CD4-positive, CD25-positive, alpha-beta regulatory T cell (primary cell): ENCODE results near the gene CST4. TPM values are rescaled to one million over a fixed set of nuclear protein-coding genes. Genes with fewer than 3 reads are reported as not detected.
"Not testable (repeated sequence)": the region's sequence is repeated elsewhere in the genome, so short reads cannot be mapped to it uniquely, and the experiment has no call there.

ENCODE experiments used
- ATAC-seq, 2 donors: fragments of 150-1000 bp; cut with Tn5 transposase; one replicate each; pipeline ENCODE4 v1.10.0; 2021; ENCODE audit warnings: low read depth in 2 of 2, moderate number of reproducible peaks in 2 of 2, moderate library complexity in 1 of 2
- DNase-seq, 3 donors: peaks; one replicate each; pipeline versions ENCODE4 v3.0.0 to v3.0.0-alpha.2; 2012 to 2022; ENCODE audit warnings: mixed read lengths in 1 of 3
- H3K27ac ChIP-seq: one replicate; pipeline ENCODE4 v1.7.0; 2013; ENCODE audit warnings: mild to moderate bottlenecking, low read length; ENCODE audit not compliant: insufficient read depth, poor library complexity, severe bottlenecking
- H3K27me3 ChIP-seq: one replicate; pipeline ENCODE4 v1.7.0; 2013; ENCODE audit warnings: low read length; ENCODE audit not compliant: control insufficient read depth, insufficient read depth
- H3K36me3 ChIP-seq: one replicate; pipeline ENCODE4 v1.7.0; 2013; ENCODE audit warnings: mild to moderate bottlenecking, low read length, moderate library complexity; ENCODE audit not compliant: control insufficient read depth, insufficient read depth
- H3K4me1 ChIP-seq: 2 replicates; pipeline ENCODE4 v1.7.0; 2013; ENCODE audit warnings: mild to moderate bottlenecking, low read length; ENCODE audit not compliant: insufficient read depth, control insufficient read depth, poor library complexity, severe bottlenecking
- H3K4me3 ChIP-seq: one replicate; pipeline ENCODE4 v1.7.0; 2013; ENCODE audit warnings: low read depth, mild to moderate bottlenecking, low read length, moderate library complexity
- H3K9me3 ChIP-seq, 2 experiments: 1 replicate in 1 of 2; 2 replicates in 1 of 2; pipeline ENCODE4 v1.7.0; 2013; ENCODE audit warnings: low read length in 2 of 2, mild to moderate bottlenecking in 1 of 2, moderate library complexity in 1 of 2; ENCODE audit not compliant: control insufficient read depth in 2 of 2
- H3K27ac Mint-ChIP-seq, 3 donors: one replicate each; pipeline ENCODE4 v1.8.0; 2020 to 2022; ENCODE audit warnings: mild to moderate bottlenecking in 3 of 3, mixed read lengths in 3 of 3, moderate library complexity in 2 of 3
- H3K27me3 Mint-ChIP-seq: one replicate; pipeline ENCODE4 v1.8.0; 2022; ENCODE audit warnings: mild to moderate bottlenecking, mixed read lengths
- H3K36me3 Mint-ChIP-seq: one replicate; pipeline ENCODE4 v1.8.0; 2020; ENCODE audit warnings: mixed read lengths
- H3K4me1 Mint-ChIP-seq, 4 donors: one replicate each; pipeline ENCODE4 v1.8.0; 2020 to 2022; ENCODE audit warnings: mixed read lengths in 4 of 4, mild to moderate bottlenecking in 1 of 4
- H3K4me3 Mint-ChIP-seq, 4 donors: one replicate each; pipeline ENCODE4 v1.8.0; 2020 to 2022; ENCODE audit warnings: mild to moderate bottlenecking in 4 of 4, mixed read lengths in 4 of 4, moderate library complexity in 3 of 4
- H3K9me3 Mint-ChIP-seq, 7 donors: one replicate each; pipeline ENCODE4 v1.8.0; 2020 to 2022; ENCODE audit warnings: mixed read lengths in 7 of 7, mild to moderate bottlenecking in 3 of 7, moderate library complexity in 2 of 7
- polyA plus RNA-seq, 4 donors: library from polyadenylated mRNA; unstranded; fragments of 300-500 nt; fragmentation: Illumina TruSeq; gene quantifications; one replicate each; pipeline ENCODE4 v1.2.3, GENCODE V29; 2021
- total RNA-seq: library from RNA; stranded (reverse); gene quantifications from one replicate; pipeline ENCODE4 v1.2.3, GENCODE V29; 2022

Gene CST4
- total and polyA plus RNA-seq, 5 donors from 2014 or later: not detected

- no peaks in the 10 kb centered on the region for H3K9me3 Mint-ChIP-seq
- H3K4me3 ChIP-seq: no peak overlapping the region
- ATAC-seq (no peak), DNase-seq (no peak)
- no peaks in the 10 kb centered on the region for H3K27me3 Mint-ChIP-seq
- no peak overlapping the region for H3K27ac Mint-ChIP-seq
- H3K27me3 ChIP-seq: no peaks in the 10 kb centered on the region
- no peaks in the 10 kb centered on the region for H3K36me3 ChIP-seq
- H3K4me3 Mint-ChIP-seq: no peak overlapping the region
- no peaks in the 10 kb centered on the region for H3K36me3 Mint-ChIP-seq
- H3K4me1 ChIP-seq: no peaks in the 10 kb centered on the region
- H3K4me1 Mint-ChIP-seq: no peaks in the 10 kb centered on the region
- no peak overlapping the region for H3K27ac ChIP-seq
- no peaks in the 10 kb centered on the region for H3K9me3 ChIP-seq
Measured at GRCh38 chr20:23666698-23667097, 22.1 kb downstream of the CST4 start.

- Histone ChIP-seq H3K36me3 (no peaks in the 10 kb centered on the region), H3K9me3 (no peaks in the 10 kb centered on the region), H3K27me3 (no peaks in the 10 kb centered on the region), H3K27ac (no peak overlapping the region), H3K4me1 (no peaks in the 10 kb centered on the region), H3K4me3 (no peak overlapping the region)
- Mint-ChIP-seq H3K36me3 (no peaks in the 10 kb centered on the region), H3K27me3 (no peaks in the 10 kb centered on the region), H3K27ac (no peak overlapping the region), H3K4me3 (no peak overlapping the region), H3K9me3 (no peaks in the 10 kb centered on the region), H3K4me1 (no peaks in the 10 kb centered on the region)
- DNase-seq (no peak), ATAC-seq (no peak)
Measured at GRCh38 chr20:23666189-23666588, 22.6 kb downstream of the CST4 start.

- Mint-ChIP-seq H3K9me3 (no peaks in the 10 kb centered on the region), H3K36me3 (no peaks in the 10 kb centered on the region)
- no peaks in the 10 kb centered on the region for H3K9me3 ChIP-seq
Measured at GRCh38 chr20:23664954-23665353, 23.9 kb downstream of the CST4 start.

GRCh38 chr20:23664046-23664445, 24.8 kb downstream of the CST4 start:
- H3K27me3 Mint-ChIP-seq, H3K9me3 Mint-ChIP-seq, ATAC-seq, H3K4me3 ChIP-seq, H3K4me1 ChIP-seq, H3K36me3 Mint-ChIP-seq, H3K4me3 Mint-ChIP-seq, H3K9me3 ChIP-seq, H3K27me3 ChIP-seq, H3K27ac Mint-ChIP-seq, H3K36me3 ChIP-seq, H3K4me1 Mint-ChIP-seq, H3K27ac ChIP-seq, DNase-seq: not testable (repeated sequence)

More at GRCh38 chr20:23664954-23665353, 23.9 kb downstream of the CST4 start:
- H3K27me3 ChIP-seq: no peaks in the 10 kb centered on the region
- no peak overlapping the region for H3K27ac ChIP-seq
- no peak overlapping the region for H3K4me3 ChIP-seq
- no peak overlapping the region for H3K27ac Mint-ChIP-seq
- H3K4me1 Mint-ChIP-seq: no peaks in the 10 kb centered on the region
- ATAC-seq (no peak), DNase-seq (no peak)
- no peaks in the 10 kb centered on the region for H3K4me1 ChIP-seq
- no peak overlapping the region for H3K4me3 Mint-ChIP-seq
- no peaks in the 10 kb centered on the region for H3K27me3 Mint-ChIP-seq
- H3K36me3 ChIP-seq: no peaks in the 10 kb centered on the region

- ATAC-seq (no peak), DNase-seq (no peak)
- no peaks in the 10 kb centered on the region for H3K27me3 Mint-ChIP-seq
- H3K27me3 ChIP-seq: no peaks in the 10 kb centered on the region
- H3K36me3 ChIP-seq: no peaks in the 10 kb centered on the region
- H3K4me1 Mint-ChIP-seq: no peaks in the 10 kb centered on the region
- no peak overlapping the region for H3K27ac ChIP-seq
- H3K36me3 Mint-ChIP-seq: no peaks in the 10 kb centered on the region
- H3K27ac Mint-ChIP-seq: peak overlapping the region in 1 of 3 donors; percentile 16
- no peaks in the 10 kb centered on the region for H3K9me3 ChIP-seq
- no peaks in the 10 kb centered on the region for H3K9me3 Mint-ChIP-seq
- no peaks in the 10 kb centered on the region for H3K4me1 ChIP-seq
- H3K4me3 Mint-ChIP-seq: no peak overlapping the region
- no peak overlapping the region for H3K4me3 ChIP-seq
Measured at GRCh38 chr20:23663180-23663579, 25.7 kb downstream of the CST4 start.

GRCh38 chr20:23662276-23662870, 26.5 kb downstream of the CST4 start:
- Histone ChIP-seq H3K4me1 (no peaks in the 10 kb centered on the region), H3K36me3 (no peaks in the 10 kb centered on the region), H3K27me3 (no peaks in the 10 kb centered on the region), H3K4me3 (no peak overlapping the region), H3K27ac (no peak overlapping the region), H3K9me3 (no peaks in the 10 kb centered on the region)
- H3K27ac Mint-ChIP-seq: no peak overlapping the region
- H3K4me1 Mint-ChIP-seq: no peaks in the 10 kb centered on the region
- DNase-seq: no peak
- H3K36me3 Mint-ChIP-seq: no peaks in the 10 kb centered on the region
- no peak for ATAC-seq
- no peak overlapping the region for H3K4me3 Mint-ChIP-seq
- no peaks in the 10 kb centered on the region for H3K27me3 Mint-ChIP-seq
- no peaks in the 10 kb centered on the region for H3K9me3 Mint-ChIP-seq

GRCh38 chr20:23661002-23661429, 27.8 kb downstream of the CST4 start:
- Histone ChIP-seq H3K4me1 (no peaks in the 10 kb centered on the region), H3K4me3 (no peak overlapping the region), H3K27me3 (no peaks in the 10 kb centered on the region), H3K9me3 (no peaks in the 10 kb centered on the region), H3K27ac (no peak overlapping the region), H3K36me3 (no peaks in the 10 kb centered on the region)
- ATAC-seq: no peak
- no peak for DNase-seq
- no peaks in the 10 kb centered on the region for H3K36me3 Mint-ChIP-seq
- H3K4me1 Mint-ChIP-seq: no peaks in the 10 kb centered on the region
- H3K9me3 Mint-ChIP-seq: no peaks in the 10 kb centered on the region
- no peaks in the 10 kb centered on the region for H3K27me3 Mint-ChIP-seq
- no peak overlapping the region for H3K4me3 Mint-ChIP-seq
- H3K27ac Mint-ChIP-seq: no peak overlapping the region

- no peaks in the 10 kb centered on the region for H3K27me3 Mint-ChIP-seq
- no peaks in the 10 kb centered on the region for H3K4me1 Mint-ChIP-seq
- Histone ChIP-seq H3K4me1 (no peaks in the 10 kb centered on the region), H3K4me3 (no peak overlapping the region), H3K36me3 (no peaks in the 10 kb centered on the region), H3K9me3 (no peaks in the 10 kb centered on the region), H3K27me3 (no peaks in the 10 kb centered on the region), H3K27ac (no peak overlapping the region)
- ATAC-seq (no peak), DNase-seq (no peak)
- no peak overlapping the region for H3K27ac Mint-ChIP-seq
- no peaks in the 10 kb centered on the region for H3K36me3 Mint-ChIP-seq
- no peaks in the 10 kb centered on the region for H3K9me3 Mint-ChIP-seq
- no peak overlapping the region for H3K4me3 Mint-ChIP-seq
Measured at GRCh38 chr20:23659989-23660837, 28.6 kb downstream of the CST4 start.
